ENCODE results near the gene MAPK8IP3. TPM values are rescaled to one million over a fixed set of nuclear protein-coding genes. Genes with fewer than 3 reads are reported as not detected.

The MAPK8IP3 gene
- total and polyA plus RNA-seq, 2 donors (not counting 1 experiment from before 2014, with no cell fraction given): 249 to 340 TPM

- WGBS (ENCODE audit: insufficient coverage): under 1% methylated on average over 53 of the region's 53 CpGs
- peak within 1 kb of the TSS; percentile 95 for H3K4me3 Mint-ChIP-seq
- peak within 1 kb of the TSS; percentile 84 for H3K9ac ChIP-seq (ENCODE audit: low read length)
- peaks cover 22 to 35% of the 10 kb centered on the region in 2 donors for H3K4me1 ChIP-seq (ENCODE audit: control insufficient read depth in 2 of 2, insufficient read depth in 2 of 2, low read length in 2 of 2)
- H3K27ac ChIP-seq (ENCODE audit: low read length in 2 of 2): peak within 1 kb of the TSS; percentile 38 to 90
- H3K27ac Mint-ChIP-seq: peak within 1 kb of the TSS; percentile 97
- H3K9me3 Mint-ChIP-seq (ENCODE audit: insufficient read depth): no peaks in the 10 kb centered on the region
- ATAC-seq (ENCODE audit: low read depth) (no peak), DNase-seq (peak; percentile 60)
- peaks cover 60% of the 10 kb centered on the region for H4K20me1 ChIP-seq (ENCODE audit: control insufficient read depth, insufficient read depth, low read length, poor library complexity, severe bottlenecking)
- no peaks in the 10 kb centered on the region for H3K27me3 Mint-ChIP-seq
- ChIA-PET POLR2A (interaction anchor here (0.6 to 4.4 kb wide), 4 partner anchors 10 to 157 kb away, joined by 3 to 27 read pairs (median 3); partner anchors contain the start of genes NUBP2 and SPSB3), CTCF (interaction anchor here (0.6 to 3.2 kb wide), 4 partner anchors 9 to 716 kb away, joined by 3 to 15 read pairs (median 6); partner anchors contain the start of genes MAPK8IP3, NUBP2 and SPSB3)
- peaks cover 0 to 28% of the 10 kb centered on the region in 2 experiments for H3K36me3 ChIP-seq (replicated peaks in 1 of 2; ENCODE audit: control extremely low read depth in 1 of 2, control insufficient read depth in 1 of 2, extremely low read depth in 1 of 2, insufficient read depth in 2 of 2, low read length in 1 of 2)
- H3K4me3 ChIP-seq (ENCODE audit: control extremely low read depth in 1 of 5, extremely low read depth in 1 of 5, insufficient read depth in 1 of 5, low read depth in 2 of 5, low read length in 4 of 5): peak within 1 kb of the TSS; percentile 53 to 87 (median 82)
- peak within 1 kb of the TSS; percentile 81 for H2AFZ ChIP-seq (ENCODE audit: insufficient read depth, low read depth, low read length, poor library complexity, severe bottlenecking)
- TF ChIP-seq CTCF (IDR thresholded peaks at IDR 0.05) (no peak), EZH2 (IDR thresholded peaks at IDR 0.05; ENCODE audit: borderline replicate concordance, insufficient read depth, low read depth, low read length, poor library complexity, severe bottlenecking) (no peak)
- peak within 1 kb of the TSS; percentile 99 for H3K4me2 ChIP-seq (replicated peaks; ENCODE audit: low read depth, low read length, poor library complexity, severe bottlenecking)
- no peaks in the 10 kb centered on the region for H3K9me3 ChIP-seq (ENCODE audit: control extremely low read depth in 1 of 3, control insufficient read depth in 2 of 3, insufficient read depth in 1 of 3, low read length in 2 of 3)
- peaks cover 31% of the 10 kb centered on the region for H3K79me2 ChIP-seq (ENCODE audit: control insufficient read depth, insufficient read depth, low read length)
- H3K4me1 Mint-ChIP-seq: peaks cover 27% of the 10 kb centered on the region
- intact Hi-C loops (cut with micrococcal nuclease): loop anchor here (2.0 to 5.0 kb wide), 4 partner anchors 54 to 360 kb away; partner anchors contain the start of genes FAHD1, HAGH, MAPK8IP3 and UNKL
- no peaks in the 10 kb centered on the region for H3K27me3 ChIP-seq (replicated peaks in 1 of 4; ENCODE audit: control extremely low read depth in 1 of 4, control insufficient read depth in 3 of 4, insufficient read depth in 4 of 4, low read length in 3 of 4)
These were observed 66.4 kb downstream of the MAPK8IP3 start, which contains the start of gene EME2 for GRCh38 chr16:1772362-1772907. Gene EME2 (plus strand): TSS chr16:1772810. CDS start chr16:1773228, 418 bp downstream.
